Caco-2 (cell line): ENCODE data around the gene KCNN1. TPM values are rescaled to one million over a fixed set of nuclear protein-coding genes. Genes with fewer than 3 reads are reported as not detected.

Source experiments
- BruUV-seq: library from RNA; stranded (reverse); fragments of 400-500 nt; replicated peaks from 2 replicates; lab custom pipeline; 2021; lab: Mats Ljungman, UMichigan
- CTCF ChIA-PET: fragments of 300-600 bp; sonication (Branson Sonifier 250); formaldehyde crosslinking; loops from one replicate; lab custom pipeline; 2022; ENCODE audit warnings: antibody characterized with exemption; lab: Charles Lee
- POLR2A ChIA-PET: fragments of 300-600 bp; sonication (Branson Sonifier 250); formaldehyde crosslinking; loops from one replicate; lab custom pipeline; 2022; ENCODE audit warnings: antibody characterized with exemption; lab: Charles Lee
- DNase-seq, 2 experiments: peaks; one replicate each; pipeline versions ENCODE4 v3.0.0 to v3.0.0-alpha.2; 2020 to 2022
- H3K27me3 ChIP-seq: replicated peaks from 2 replicates; pipeline ENCODE4 v1.6.0; 2011; ENCODE audit warnings: low read length; ENCODE audit not compliant: control insufficient read depth, insufficient read depth
- H3K36me3 ChIP-seq: 2 replicates; pipeline ENCODE4 v1.5.1; 2011; ENCODE audit warnings: low read length; ENCODE audit not compliant: control insufficient read depth, insufficient read depth
- H3K4me1 ChIP-seq: fragments of 250-450 bp; sonication (Bioruptor Pico); 2 replicates; pipeline ENCODE4 v1.5.1; 2020; ENCODE audit warnings: mild to moderate bottlenecking
- H3K4me3 ChIP-seq: 2 replicates; pipeline ENCODE4 v1.5.1; 2011; ENCODE audit warnings: low read depth, mild to moderate bottlenecking, control low read depth, low read length
- H3K9me3 ChIP-seq: fragments of 250-450 bp; sonication (Bioruptor Pico); 2 replicates; pipeline ENCODE4 v1.5.1; 2020; ENCODE audit warnings: mild to moderate bottlenecking, moderate library complexity
- H3K27ac Mint-ChIP-seq: one replicate; pipeline ENCODE4 v1.8.0; 2022; ENCODE audit warnings: mixed read lengths; ENCODE audit not compliant: unreplicated experiment
- H3K27me3 Mint-ChIP-seq: one replicate; pipeline ENCODE4 v1.8.0; 2022; ENCODE audit warnings: mixed read lengths; ENCODE audit not compliant: insufficient read depth, unreplicated experiment
- H3K36me3 Mint-ChIP-seq: one replicate; pipeline ENCODE4 v1.8.0; 2022; ENCODE audit warnings: mild to moderate bottlenecking, mixed read lengths; ENCODE audit not compliant: insufficient read depth, unreplicated experiment
- H3K4me1 Mint-ChIP-seq: one replicate; pipeline ENCODE4 v1.8.0; 2022; ENCODE audit warnings: low read depth, mixed read lengths; ENCODE audit not compliant: unreplicated experiment
- H3K4me3 Mint-ChIP-seq: one replicate; pipeline ENCODE4 v1.8.0; 2022; ENCODE audit warnings: mild to moderate bottlenecking, moderate library complexity, mixed read lengths; ENCODE audit not compliant: unreplicated experiment
- H3K9me3 Mint-ChIP-seq: one replicate; pipeline ENCODE4 v1.8.0; 2022; ENCODE audit warnings: mixed read lengths; ENCODE audit not compliant: unreplicated experiment
- CTCF ChIP-seq, 2 experiments: fragments of 200-600 bp in 1 of 2; IDR thresholded peaks; 1 replicate in 1 of 2; 2 replicates in 1 of 2; pipeline versions ENCODE4 v1.5.1 to v1.8.0; 2011 to 2022; ENCODE audit warnings: antibody characterized with exemption in 1 of 2, control low read depth in 1 of 2, inconsistent platforms in 1 of 2, low read depth in 1 of 2, low read length in 1 of 2, mild to moderate bottlenecking in 1 of 2, moderate library complexity in 1 of 2; ENCODE audit not compliant: insufficient read depth in 1 of 2, severe bottlenecking in 1 of 2, unreplicated experiment in 1 of 2
- intact Hi-C: fragments of 100-400 bp; cut with micrococcal nuclease; formaldehyde crosslinking; loops from one replicate; pipeline ENCODE4 v1.10.0; 2022; ENCODE audit not compliant: unreplicated experiment
- total RNA-seq: library from RNA; stranded (reverse); gene quantifications from 2 replicates; pipeline ENCODE4 v1.2.3, GENCODE V29; 2022

The KCNN1 gene
- total RNA-seq, 1 experiment from 2014 or later: not detected

GRCh38 chr19:17954401-17954800 is 12.5 kb upstream of the KCNN1 start:
- Histone ChIP-seq H3K36me3 (no peaks in the 10 kb centered on the region), H3K4me3 (no peak overlapping the region), H3K4me1 (peaks cover 23% of the 10 kb centered on the region), H3K9me3 (no peaks in the 10 kb centered on the region), H3K27me3 (peaks cover 3% of the 10 kb centered on the region)
- H3K4me1 Mint-ChIP-seq: peaks cover 12% of the 10 kb centered on the region
- H3K4me3 Mint-ChIP-seq: no peak overlapping the region
- H3K27ac Mint-ChIP-seq: no peak overlapping the region
- TF ChIP-seq CTCF (IDR thresholded peaks at IDR 0.05; ENCODE audit: insufficient read depth in 1 of 2, low read depth in 1 of 2, low read length in 1 of 2, severe bottlenecking in 1 of 2, unreplicated experiment in 1 of 2): no peak
- no peaks in the 10 kb centered on the region for H3K36me3 Mint-ChIP-seq
- no TSS peak for BruUV-seq
- intact Hi-C loops: no loop called here
- no peak for DNase-seq
- ChIA-PET CTCF (interaction anchor here (0.7 to 1.2 kb wide), 2 partner anchors 10 to 43 kb away, joined by 4 to 8 read pairs; no protein-coding TSS in a partner anchor), POLR2A (no interaction called here)
- peaks cover 4% of the 10 kb centered on the region for H3K27me3 Mint-ChIP-seq
- no peaks in the 10 kb centered on the region for H3K9me3 Mint-ChIP-seq

DNA sequence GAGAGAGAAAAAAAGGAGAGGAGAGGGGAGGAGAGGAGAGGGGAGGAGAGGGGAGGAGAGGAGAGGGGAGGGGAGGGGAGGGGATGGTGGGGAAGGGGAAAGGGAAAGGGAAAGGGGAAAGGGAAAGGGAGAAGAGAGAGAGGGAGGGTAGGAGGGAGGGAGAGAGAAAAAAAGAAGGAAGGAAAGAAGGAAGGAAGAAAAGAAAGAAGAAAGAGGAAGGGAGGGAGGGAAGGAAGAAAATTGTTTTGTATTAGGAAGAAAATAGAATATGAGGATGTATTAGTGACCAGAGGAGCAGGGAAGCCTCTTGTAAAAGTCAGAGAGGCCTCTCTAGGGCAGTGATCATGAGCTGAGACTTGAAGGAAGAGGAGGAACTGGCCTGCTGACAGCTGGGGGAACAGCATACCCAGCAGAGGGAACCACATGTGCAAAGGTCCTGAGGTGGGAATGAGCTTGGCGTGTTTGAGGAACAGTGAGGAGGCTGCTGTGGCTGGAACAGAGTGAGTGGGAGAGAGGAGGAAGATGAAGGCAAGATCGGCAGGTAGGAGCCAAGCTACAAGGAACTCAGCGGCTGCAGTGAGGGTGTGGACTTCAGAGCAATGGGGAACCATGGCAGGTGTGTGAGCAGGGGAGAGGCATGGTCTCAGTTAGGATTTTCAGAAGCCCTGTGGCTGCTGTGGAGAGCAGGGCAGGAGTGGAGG is 9.6 kb upstream of the KCNN1 start:
- H3K4me1 Mint-ChIP-seq: no peaks in the 10 kb centered on the region
- H3K36me3 ChIP-seq: no peaks in the 10 kb centered on the region
- peaks cover 4% of the 10 kb centered on the region for H3K27me3 Mint-ChIP-seq
- no peaks in the 10 kb centered on the region for H3K9me3 ChIP-seq
- no peak overlapping the region for H3K27ac Mint-ChIP-seq
- no peak overlapping the region for H3K4me3 ChIP-seq
- POLR2A ChIA-PET: no interaction called here
- H3K27me3 ChIP-seq: peaks cover 3% of the 10 kb centered on the region
- no peak for TF ChIP-seq CTCF (IDR thresholded peaks at IDR 0.05; ENCODE audit: insufficient read depth in 1 of 2, low read depth in 1 of 2, low read length in 1 of 2, severe bottlenecking in 1 of 2, unreplicated experiment in 1 of 2)
- no peak overlapping the region for H3K4me3 Mint-ChIP-seq
- intact Hi-C loops: no loop called here
- no peaks in the 10 kb centered on the region for H3K36me3 Mint-ChIP-seq
- 0 out of 2 replicates have a peak, but pooled peaks cover 8% of the 10 kb centered on the region for H3K4me1 ChIP-seq
- no peaks in the 10 kb centered on the region for H3K9me3 Mint-ChIP-seq
- CTCF ChIA-PET: no interaction called here
- DNase-seq: no peak
- no TSS peak for BruUV-seq

DNA sequence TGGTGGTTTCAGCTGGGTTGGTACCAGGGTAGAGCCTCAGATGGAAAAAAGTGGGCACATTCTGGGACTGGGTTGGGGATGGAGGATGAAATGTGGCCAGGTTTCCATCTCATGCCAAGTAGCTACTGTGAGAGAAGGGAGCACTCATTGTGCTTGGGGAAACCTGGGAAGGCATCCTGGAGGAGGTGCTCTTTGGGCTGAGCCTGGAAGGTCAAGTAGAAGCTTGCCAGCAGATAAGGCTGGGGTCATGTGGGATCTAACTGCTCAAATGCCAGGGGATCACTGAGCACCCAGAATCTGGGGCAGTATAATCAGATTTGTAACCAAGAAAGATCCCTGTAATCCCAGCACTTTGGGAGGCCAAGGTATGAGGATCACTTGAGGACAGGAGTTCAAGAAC is 9.0 kb upstream of the KCNN1 start:
- intact Hi-C loops: no loop called here
- H3K4me1 Mint-ChIP-seq: no peaks in the 10 kb centered on the region
- BruUV-seq: no TSS peak

More for the DNA sequence above, 9.0 kb upstream of the KCNN1 start:
- H3K9me3 ChIP-seq: no peaks in the 10 kb centered on the region
- H3K27ac Mint-ChIP-seq: no peak overlapping the region
- CTCF ChIA-PET: no interaction called here
- no peak overlapping the region for H3K4me3 Mint-ChIP-seq
- H3K4me1 ChIP-seq: 0 out of 2 replicates have a peak, but pooled peaks cover 6% of the 10 kb centered on the region
- no peak overlapping the region for H3K4me3 ChIP-seq
- no peaks in the 10 kb centered on the region; the same call in 1 of the 2 replicates for H3K27me3 ChIP-seq
- H3K36me3 Mint-ChIP-seq: no peaks in the 10 kb centered on the region
- no peaks in the 10 kb centered on the region for H3K9me3 Mint-ChIP-seq
- no peak for TF ChIP-seq CTCF (IDR thresholded peaks at IDR 0.05; ENCODE audit: insufficient read depth in 1 of 2, low read depth in 1 of 2, low read length in 1 of 2, severe bottlenecking in 1 of 2, unreplicated experiment in 1 of 2)
- H3K36me3 ChIP-seq: no peaks in the 10 kb centered on the region
- POLR2A ChIA-PET: no interaction called here
- peaks cover 4% of the 10 kb centered on the region for H3K27me3 Mint-ChIP-seq
- no peak for DNase-seq
